OCI-LY7 (cell line): ENCODE data around the gene WDR43. TPM values are rescaled to one million over a fixed set of nuclear protein-coding genes. Genes with fewer than 3 reads are reported as not detected.

Experiments used
- Bru-seq: library from RNA; stranded (reverse); fragments of 400-500 nt; gene quantifications from one replicate; lab custom pipeline; 2021; lab: Mats Ljungman, UMichigan
- BruChase-seq, 2 experiments: library from RNA; stranded (reverse); fragments of 400-500 nt; gene quantifications; one replicate each; lab custom pipeline; 2021; lab: Mats Ljungman, UMichigan
- BruUV-seq: library from RNA; stranded (reverse); fragments of 400-500 nt; replicated peaks from 2 replicates; lab custom pipeline; 2021; lab: Mats Ljungman, UMichigan
- CTCF ChIA-PET: fragments of 300-600 bp; sonication (Branson Sonifier 250); formaldehyde crosslinking; loops from one replicate; lab custom pipeline; 2022; ENCODE audit warnings: antibody characterized with exemption; ENCODE audit not compliant: unreplicated experiment; lab: Charles Lee
- POLR2A ChIA-PET: fragments of 300-600 bp; sonication (Branson Sonifier 250); formaldehyde crosslinking; loops from one replicate; lab custom pipeline; 2022; ENCODE audit warnings: antibody characterized with exemption; lab: Charles Lee
- DNase-seq: peaks from one replicate; pipeline ENCODE4 v3.0.0-alpha.2; 2015; ENCODE audit warnings: low spot score
- H2AFZ ChIP-seq: fragments of 200-600 bp; sonication (generic), shearing (Covaris generic); 2 replicates; pipeline ENCODE4 v1.6.1; 2014; ENCODE audit warnings: mild to moderate bottlenecking, antibody characterized with exemption, low read length, moderate library complexity
- H3K27ac ChIP-seq: fragments of 200-600 bp; sonication (generic); 2 replicates; pipeline ENCODE4 v1.5.1; 2014; ENCODE audit warnings: mixed run types, low read depth, mild to moderate bottlenecking, moderate library complexity, low read length, inconsistent platforms; ENCODE audit not compliant: poor library complexity, severe bottlenecking
- H3K36me3 ChIP-seq: fragments of 200-600 bp; sonication (generic); 2 replicates; pipeline ENCODE4 v1.6.1; 2014; ENCODE audit warnings: mild to moderate bottlenecking, antibody characterized with exemption, low read length, moderate library complexity, mixed read lengths; ENCODE audit not compliant: insufficient read depth
- H3K4me1 ChIP-seq: fragments of 200-600 bp; sonication (generic); 2 replicates; pipeline ENCODE4 v1.5.1; 2014; ENCODE audit warnings: mild to moderate bottlenecking, low read length; ENCODE audit not compliant: insufficient read depth, poor library complexity, severe bottlenecking
- H3K4me2 ChIP-seq: fragments of 200-600 bp; sonication (generic); 2 replicates; pipeline ENCODE4 v1.6.1; 2014; ENCODE audit warnings: mild to moderate bottlenecking, low read length
- H3K4me3 ChIP-seq: fragments of 200-600 bp; sonication (generic); 2 replicates; pipeline ENCODE4 v1.5.1; 2014; ENCODE audit warnings: mild to moderate bottlenecking, low read depth, low read length; ENCODE audit not compliant: poor library complexity, severe bottlenecking
- H3K79me2 ChIP-seq: fragments of 200-600 bp; sonication (generic); 2 replicates; pipeline ENCODE4 v1.6.1; 2016; ENCODE audit warnings: low read depth, mild to moderate bottlenecking, low read length, moderate library complexity, mixed read lengths; ENCODE audit not compliant: insufficient read depth
- H3K9me2 ChIP-seq: fragments of 200-600 bp; sonication (generic); 2 replicates; pipeline ENCODE4 v1.6.1; 2016; ENCODE audit warnings: mild to moderate bottlenecking, low read length, mixed read lengths; ENCODE audit not compliant: insufficient read depth
- H3K9me3 ChIP-seq: fragments of 200-600 bp; sonication (generic); 2 replicates; pipeline ENCODE4 v1.6.1; 2014; ENCODE audit warnings: mild to moderate bottlenecking, mixed run types, low read length, mixed read lengths
- H4K20me1 ChIP-seq: fragments of 200-600 bp; sonication (generic); 2 replicates; pipeline ENCODE4 v1.6.1; 2014; ENCODE audit warnings: mild to moderate bottlenecking, antibody characterized with exemption, low read length, moderate library complexity, mixed read lengths; ENCODE audit not compliant: insufficient read depth
- CTCF ChIP-seq: fragments of 200-600 bp; sonication (generic); conservative IDR thresholded peaks from 2 replicates; pipeline ENCODE4 v1.5.1; 2014; ENCODE audit warnings: mild to moderate bottlenecking, antibody characterized with exemption, low read length, moderate library complexity, mixed read lengths
- EZH2phosphoT487 ChIP-seq: fragments of 200-600 bp; sonication (generic); IDR thresholded peaks from 2 replicates; pipeline ENCODE4 v1.6.1; 2018; ENCODE audit warnings: low read depth, borderline replicate concordance, mild to moderate bottlenecking, mixed run types, antibody characterized with exemption, low read length, moderate library complexity, mixed read lengths
- intact Hi-C: fragments of 100-400 bp; cut with micrococcal nuclease; formaldehyde crosslinking; loops from one replicate; pipeline ENCODE4 v1.10.0; 2022; ENCODE audit not compliant: unreplicated experiment
- long read RNA-seq: library from polyadenylated mRNA; stranded (forward); transcript quantifications from one replicate; pipeline ENCODE4 v2.0.0, GENCODE V29; 2022
- total RNA-seq, 2 experiments: library from RNA; depleted of rRNA in 1 of 2; stranded (reverse); fragments of >200 nt in 1 of 2; shearing (Covaris generic) in 1 of 2; gene quantifications; 2 replicates each; pipeline ENCODE4 v1.2.3, GENCODE V29; 2014 to 2022

The WDR43 gene
- 78.8 and 107 TPM in 2 replicates for total RNA-seq (2014; rRNA removed; shearing (Covaris generic))
- 94.0 and 111 TPM in 2 replicates for total RNA-seq (2022)
- percentile 98 among the genes with signal in this experiment for Bru-seq, nascent RNA
- BruChase-seq, experiment 1, labeled RNA remaining after a 6-hour chase: percentile 94 among the genes with signal in this experiment
- BruChase-seq, experiment 2, labeled RNA remaining after a 2-hour chase: percentile 97 among the genes with signal in this experiment
- long read RNA-seq, transcript WDR43-202 (18 exons, 3,533 nt): major isoform, 122 of 141 reads
- long read RNA-seq, partial matches to known transcripts: 5 of 141 reads
- long read RNA-seq, other reads (novel, unspliced or antisense): 14 of 141 reads

GRCh38 chr2:28894470-28895188 lies at the start of gene WDR43:
WDR43 (plus strand) TSS chr2:28894667; CDS start chr2:28894699, 32 bp downstream.
- no TSS peak for BruUV-seq
- H2AFZ ChIP-seq: peak within 1 kb of the TSS; percentile 71; the same call in 1 of the 2 replicates

GRCh38 chr2:28855193-28855592 lies 39.3 kb upstream of the WDR43 start:
- Histone ChIP-seq H4K20me1 (no peaks in the 10 kb centered on the region), H3K4me3 (no peak overlapping the region), H3K9me2 (no peaks in the 10 kb centered on the region), H3K4me2 (no peak overlapping the region), H3K9me3 (no peaks in the 10 kb centered on the region), H2AFZ (no peak overlapping the region), H3K27ac (no peak overlapping the region), H3K36me3 (peaks cover 54% of the 10 kb centered on the region), H3K79me2 (no peaks in the 10 kb centered on the region), H3K4me1 (no peaks in the 10 kb centered on the region)
- no TSS peak for BruUV-seq
- CTCF ChIA-PET: no interaction called here
- POLR2A ChIA-PET: interaction anchor here (0.6 kb wide), 1 partner anchor 10 kb away, joined by 4 read pairs; no protein-coding TSS in a partner anchor
- intact Hi-C loops: no loop called here
- DNase-seq: no peak
- TF ChIP-seq CTCF (no peak), EZH2phosphoT487 (no peak)

More at GRCh38 chr2:28894470-28895188, at the start of gene WDR43:
- Histone ChIP-seq H3K36me3 (peaks cover 50% of the 10 kb centered on the region), H3K4me3 (peak within 1 kb of the TSS; percentile 99), H3K79me2 (peaks cover 52% of the 10 kb centered on the region), H3K4me1 (peaks cover 35% of the 10 kb centered on the region), H3K27ac (peak within 1 kb of the TSS; percentile 61), H3K4me2 (peak within 1 kb of the TSS; percentile 91), H3K9me2 (no peaks in the 10 kb centered on the region), H4K20me1 (peaks cover 47% of the 10 kb centered on the region), H3K9me3 (peaks cover 6% of the 10 kb centered on the region; the same call in 1 of the 2 replicates)
- DNase-seq: peak; percentile 98
- TF ChIP-seq CTCF (no peak), EZH2phosphoT487 (no peak)
- POLR2A ChIA-PET: interaction anchor here (0.6 to 1.5 kb wide), 3 partner anchors 10 to 1463 kb away, joined by 6 to 11 read pairs (median 6); no protein-coding TSS in a partner anchor
- intact Hi-C loops: loop anchor here (1.0 to 5.0 kb wide), 2 partner anchors 24 to 142 kb away; partner anchors contain the start of genes PPP1CB and TRMT61B
- CTCF ChIA-PET: no interaction called here
